Esophagus muscularis mucosa (tissue), 4 donors: ENCODE measurements around the gene VPS13C. TPM values are rescaled to one million over a fixed set of nuclear protein-coding genes. Genes with fewer than 3 reads are reported as not detected.

Experiments used
- DNase-seq: peaks from one replicate; pipeline ENCODE4 v3.0.0-alpha.2; 2017; ENCODE audit errors: extremely low spot score
- H3K27ac ChIP-seq, 4 donors: fragments of 200-600 bp; sonication (generic); replicated peaks in 1 of 4; 1 replicate in 3 of 4; 2 replicates in 1 of 4; pipeline ENCODE4 v1.5.1; 2016 to 2019; ENCODE audit warnings: mild to moderate bottlenecking in 1 of 4
- H3K27me3 ChIP-seq, 4 donors: fragments of 200-600 bp; sonication (generic); one replicate each; pipeline versions ENCODE4 v1.5.1 to v1.6.0; 2016 to 2019
- H3K36me3 ChIP-seq, 4 donors: fragments of 200-600 bp; sonication (generic); one replicate each; pipeline ENCODE4 v1.5.1; 2016 to 2019
- H3K4me1 ChIP-seq, 4 donors: fragments of 200-600 bp; sonication (generic); one replicate each; pipeline ENCODE4 v1.5.1; 2016 to 2019
- H3K4me3 ChIP-seq, 4 donors: fragments of 200-600 bp; sonication (generic); 1 replicate in 2 of 4; 2 replicates in 2 of 4; pipeline ENCODE4 v1.5.1; 2016 to 2019; ENCODE audit warnings: mild to moderate bottlenecking in 4 of 4, moderate library complexity in 1 of 4
- H3K9me3 ChIP-seq, 4 donors: fragments of 200-600 bp; sonication (generic); 1 replicate in 3 of 4; 2 replicates in 1 of 4; pipeline ENCODE4 v1.5.1; 2016 to 2019
- EP300 ChIP-seq: sonication (generic); formaldehyde crosslinking; IDR thresholded peaks from one replicate; pipeline ENCODE4 v1.6.1; 2017; ENCODE audit warnings: antibody characterized with exemption
- POLR2A ChIP-seq: fragments of 450-650 bp; IDR thresholded peaks from one replicate; pipeline ENCODE4 v1.6.1; 2017; ENCODE audit warnings: antibody characterized with exemption, moderate library complexity, mild to moderate bottlenecking, low read depth
- POLR2AphosphoS5 ChIP-seq, 2 donors: sonication (generic); formaldehyde crosslinking; IDR thresholded peaks; one replicate each; pipeline ENCODE4 v1.6.1; 2017; ENCODE audit warnings: antibody characterized with exemption in 2 of 2
- WGBS: methylation state at CpG from one replicate; pipeline ENCODE4 v1.1.5; 2018; 5-methylcytosine and 5-hydroxymethylcytosine counted together
- intact Hi-C: fragments of 100-400 bp; cut with DNase I; formaldehyde crosslinking; loops from one replicate; pipeline ENCODE4 v1.15.1; 2023
- total RNA-seq, 4 donors: library from RNA; depleted of rRNA; stranded (reverse); fragments of >200 nt; gene quantifications; one replicate each; pipeline versions ENCODE4 v1.1.0 to v1.2.1, GENCODE V29; 2016
- TF ChIP-seq, protein P1 (sequence below), 3 experiments: fragments of 200-600 bp in 2 of 3; fragments of 450-650 bp in 1 of 3; sonication (generic) in 2 of 3; IDR thresholded peaks; one replicate each; pipeline ENCODE4 v1.5.1; 2017 to 2019; ENCODE audit warnings: antibody characterized with exemption in 3 of 3, mild to moderate bottlenecking in 2 of 3, moderate library complexity in 1 of 3

VPS13C gene
- total RNA-seq, 4 donors from 2014 or later: 58.5 to 86.0 (median 59.4) TPM

DNA sequence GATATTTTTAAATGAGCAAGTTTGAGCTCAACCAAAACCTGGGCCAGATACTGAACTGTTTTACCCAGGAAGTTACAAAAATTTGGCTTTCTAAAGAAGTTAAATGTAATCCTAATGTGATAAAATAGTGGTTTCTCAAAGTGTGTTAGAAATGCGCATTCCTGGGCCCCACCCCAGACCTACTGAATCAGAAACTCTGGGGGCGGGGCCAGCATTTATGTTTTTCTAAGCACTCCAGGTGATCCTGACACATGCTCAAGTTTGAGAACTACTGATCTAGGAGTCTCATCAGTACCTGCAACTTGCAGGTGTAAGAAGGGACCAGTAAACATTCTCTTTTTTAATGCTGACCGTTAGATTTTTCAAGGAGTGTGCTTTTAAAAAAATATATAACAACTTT is 190.6 kb downstream of the VPS13C start:
- no peak overlapping the region for H3K4me3 ChIP-seq
- WGBS: 95% methylated on average over 3 of the region's 3 CpGs
- intact Hi-C loops: no loop called here
- H3K36me3 ChIP-seq: peaks cover 11 to 79% (median 48%) of the 10 kb centered on the region in 4 donors
- no peak for DNase-seq
- TF ChIP-seq, protein P1, sequence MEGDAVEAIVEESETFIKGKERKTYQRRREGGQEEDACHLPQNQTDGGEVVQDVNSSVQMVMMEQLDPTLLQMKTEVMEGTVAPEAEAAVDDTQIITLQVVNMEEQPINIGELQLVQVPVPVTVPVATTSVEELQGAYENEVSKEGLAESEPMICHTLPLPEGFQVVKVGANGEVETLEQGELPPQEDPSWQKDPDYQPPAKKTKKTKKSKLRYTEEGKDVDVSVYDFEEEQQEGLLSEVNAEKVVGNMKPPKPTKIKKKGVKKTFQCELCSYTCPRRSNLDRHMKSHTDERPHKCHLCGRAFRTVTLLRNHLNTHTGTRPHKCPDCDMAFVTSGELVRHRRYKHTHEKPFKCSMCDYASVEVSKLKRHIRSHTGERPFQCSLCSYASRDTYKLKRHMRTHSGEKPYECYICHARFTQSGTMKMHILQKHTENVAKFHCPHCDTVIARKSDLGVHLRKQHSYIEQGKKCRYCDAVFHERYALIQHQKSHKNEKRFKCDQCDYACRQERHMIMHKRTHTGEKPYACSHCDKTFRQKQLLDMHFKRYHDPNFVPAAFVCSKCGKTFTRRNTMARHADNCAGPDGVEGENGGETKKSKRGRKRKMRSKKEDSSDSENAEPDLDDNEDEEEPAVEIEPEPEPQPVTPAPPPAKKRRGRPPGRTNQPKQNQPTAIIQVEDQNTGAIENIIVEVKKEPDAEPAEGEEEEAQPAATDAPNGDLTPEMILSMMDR (IDR thresholded peaks at IDR 0.05): no peak
- no peak for TF ChIP-seq POLR2A
- no peak for TF ChIP-seq POLR2AphosphoS5 (IDR thresholded peaks at IDR 0.05)
- no peak for TF ChIP-seq EP300
- H3K4me1 ChIP-seq: no peaks in the 10 kb centered on the region
- no peaks in the 10 kb centered on the region for H3K27me3 ChIP-seq
- no peak overlapping the region for H3K27ac ChIP-seq
- H3K9me3 ChIP-seq: no peaks in the 10 kb centered on the region

GRCh38 chr15:61861962-61862361 is 198.3 kb downstream of the VPS13C start:
- intact Hi-C loops: no loop called here
- peaks cover 0 to 43% (median 12%) of the 10 kb centered on the region in 4 donors for H3K36me3 ChIP-seq

DNA sequence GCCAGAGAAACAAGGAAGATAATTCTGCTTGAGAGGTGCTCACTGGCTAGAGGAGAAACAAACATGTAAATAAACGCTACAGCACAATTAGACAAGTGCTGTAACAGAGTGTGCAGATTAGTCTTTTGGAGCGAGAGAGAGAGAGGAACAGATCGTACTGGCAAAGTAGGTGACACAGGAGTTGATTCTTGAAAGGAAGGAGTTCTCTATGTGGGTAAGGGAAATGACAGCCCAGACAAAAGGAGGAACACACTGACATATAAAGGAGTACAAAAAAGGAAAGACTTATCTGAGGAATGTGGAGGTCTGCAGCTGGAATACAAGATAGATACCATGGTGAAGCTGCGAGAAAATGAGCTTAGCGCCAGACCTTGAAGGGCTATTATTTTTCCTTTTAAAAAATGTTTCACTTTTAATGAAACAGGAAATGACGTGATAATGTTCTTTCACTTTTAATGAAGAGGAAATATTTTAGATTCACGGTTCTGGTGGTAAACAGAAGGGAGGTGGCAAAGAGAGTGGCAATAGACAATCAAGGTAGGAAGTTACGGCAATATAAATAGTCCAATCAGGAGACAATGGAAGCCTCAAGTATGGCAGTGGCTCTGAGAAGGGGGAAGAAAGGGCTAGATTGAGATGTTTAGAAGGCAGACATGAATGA is 202.9 kb downstream of the VPS13C start:
- Histone ChIP-seq H3K27ac (no peak overlapping the region), H3K4me3 (no peak overlapping the region), H3K36me3 (peaks cover 0 to 60% (median 19%) of the 10 kb centered on the region in 4 donors), H3K27me3 (no peaks in the 10 kb centered on the region), H3K4me1 (no peaks in the 10 kb centered on the region), H3K9me3 (no peaks in the 10 kb centered on the region)
- DNase-seq: no peak
- intact Hi-C loops: no loop called here
- 83% methylated on average over 8 of the region's 8 CpGs for WGBS
- TF ChIP-seq POLR2AphosphoS5 (IDR thresholded peaks at IDR 0.05): no peak
- no peak for TF ChIP-seq EP300
- TF ChIP-seq, protein P1 (IDR thresholded peaks at IDR 0.05): no peak
- TF ChIP-seq POLR2A: no peak

More at GRCh38 chr15:61861962-61862361, 198.3 kb downstream of the VPS13C start:
- DNase-seq: no peak
- Histone ChIP-seq H3K4me1 (no peaks in the 10 kb centered on the region), H3K27ac (no peak overlapping the region), H3K9me3 (no peaks in the 10 kb centered on the region), H3K4me3 (no peak overlapping the region), H3K27me3 (no peaks in the 10 kb centered on the region)
- WGBS: 88% methylated on average over 3 of the region's 3 CpGs
- TF ChIP-seq POLR2AphosphoS5 (IDR thresholded peaks at IDR 0.05) (no peak), POLR2A (no peak), EP300 (no peak)
- TF ChIP-seq, protein P1 (IDR thresholded peaks at IDR 0.05): no peak

- DNase-seq: no peak
- no peak overlapping the region for H3K4me3 ChIP-seq
- no peak for TF ChIP-seq EP300
- TF ChIP-seq, protein P1 (IDR thresholded peaks at IDR 0.05): no peak
- TF ChIP-seq POLR2A: no peak
- TF ChIP-seq POLR2AphosphoS5 (IDR thresholded peaks at IDR 0.05): no peak
- H3K27me3 ChIP-seq: no peaks in the 10 kb centered on the region
- intact Hi-C loops: no loop called here
- H3K4me1 ChIP-seq: no peaks in the 10 kb centered on the region
- WGBS: 96% methylated on average over 1 of the region's 1 CpG
- H3K27ac ChIP-seq: no peak overlapping the region
- no peaks in the 10 kb centered on the region for H3K9me3 ChIP-seq
- peaks cover 0 to 57% (median 16%) of the 10 kb centered on the region in 4 donors for H3K36me3 ChIP-seq
These were observed 204.0 kb downstream of the VPS13C start for GRCh38 chr15:61856295-61856694.
